GM18517 (cell line): ENCODE data around the gene MCF2L.

ENCODE experiments used
- ATAC-seq: cut with Tn5 transposase; IDR thresholded peaks from one replicate; pipeline ENCODE4 v1.9.1; 2021; ENCODE audit warnings: mild to moderate bottlenecking, moderate library complexity; ENCODE audit not compliant: unreplicated experiment

MCF2L gene

GRCh38 chr13:112961457-112962369 is 7.3 kb upstream of the MCF2L start:
- no peak for ATAC-seq

GRCh38 chr13:112962396-112962795 is 6.6 kb upstream of the MCF2L start:
- no peak for ATAC-seq

- no peak for ATAC-seq
Measured at GRCh38 chr13:112962911-112963625, 5.9 kb upstream of the MCF2L start.

- ATAC-seq = no peak
Measured at GRCh38 chr13:112963641-112964040, 5.4 kb upstream of the MCF2L start.

- no peak for ATAC-seq
Measured at GRCh38 chr13:112964971-112965492, 4.0 kb upstream of the MCF2L start.

GRCh38 chr13:112965573-112966115 is 3.4 kb upstream of the MCF2L start:
- ATAC-seq = no peak

GRCh38 chr13:112966776-112967175 is 2.2 kb upstream of the MCF2L start:
- no peak for ATAC-seq

- ATAC-seq = no peak
Measured at GRCh38 chr13:112967686-112968379, 1.2 kb upstream of the MCF2L start.

- ATAC-seq = no peak
Measured at GRCh38 chr13:112968380-112968909, 569 bp upstream of the MCF2L start.

- no peak for ATAC-seq
Measured at GRCh38 chr13:112969692-112970338, 801 bp downstream of the MCF2L start.

GRCh38 chr13:112970552-112971287 is 1.7 kb downstream of the MCF2L start:
- ATAC-seq = no peak

- no peak for ATAC-seq
Measured at GRCh38 chr13:112971288-112971643, 2.3 kb downstream of the MCF2L start.

GRCh38 chr13:112972258-112972657 is 3.2 kb downstream of the MCF2L start:
- no peak for ATAC-seq

- no peak for ATAC-seq
Measured at GRCh38 chr13:112972867-112973576, 4.0 kb downstream of the MCF2L start.

- no peak for ATAC-seq
Measured at GRCh38 chr13:112973577-112973951, 4.5 kb downstream of the MCF2L start.

GRCh38 chr13:112974125-112974524 is 5.1 kb downstream of the MCF2L start:
- ATAC-seq = no peak

- ATAC-seq = no peak
Measured at GRCh38 chr13:112974671-112975070, 5.7 kb downstream of the MCF2L start.

GRCh38 chr13:112975401-112975939 is 6.5 kb downstream of the MCF2L start:
- no peak for ATAC-seq

- no peak for ATAC-seq
Measured at GRCh38 chr13:112976526-112976925, 7.5 kb downstream of the MCF2L start.
